EL (cell line): ENCODE results near the gene ZNF407.

ENCODE experiments used
- DNase-seq: peaks from one replicate; pipeline ENCODE4 v3.0.0-alpha.2; 2016

Gene ZNF407

GRCh38 chr18:74795751-74796150, 198.1 kb downstream of the ZNF407 start:
- DNase-seq, result no peak

GRCh38 chr18:74796211-74796610, 198.5 kb downstream of the ZNF407 start:
- DNase-seq, result no peak

GRCh38 chr18:74796841-74797576, 199.3 kb downstream of the ZNF407 start:
- DNase-seq, result peak; percentile 62

GRCh38 chr18:74797577-74798151, 200.0 kb downstream of the ZNF407 start:
- DNase-seq, result no peak

GRCh38 chr18:74799542-74799941, 201.9 kb downstream of the ZNF407 start:
- DNase-seq, result no peak

GRCh38 chr18:74800098-74800497, 202.4 kb downstream of the ZNF407 start:
- no peak for DNase-seq

GRCh38 chr18:74803117-74803516, 205.4 kb downstream of the ZNF407 start:
- no peak for DNase-seq

- DNase-seq, result no peak
Measured at GRCh38 chr18:74803769-74804168, 206.1 kb downstream of the ZNF407 start.

- no peak for DNase-seq
Measured at GRCh38 chr18:74804677-74805076, 207.0 kb downstream of the ZNF407 start.

DNA sequence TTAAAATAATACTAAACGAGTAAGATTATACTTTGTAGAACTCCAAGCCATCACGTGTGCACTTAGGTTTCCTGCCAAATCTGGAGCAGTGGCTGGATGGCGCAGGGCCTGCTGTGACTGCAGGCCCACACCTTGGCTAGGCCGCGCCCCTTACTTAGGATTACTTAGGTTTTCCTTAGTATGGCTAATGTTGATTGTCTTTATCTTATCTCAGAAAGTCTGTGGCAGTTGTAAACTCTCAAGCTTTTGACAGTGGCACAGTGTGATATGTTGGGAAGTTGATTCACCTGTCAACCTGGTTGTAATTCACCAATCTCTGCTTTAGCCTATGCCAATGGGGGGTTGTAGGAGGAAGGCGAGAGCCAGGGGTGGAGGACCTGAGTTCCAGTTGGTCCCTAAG, 208.4 kb downstream of the ZNF407 start:
- DNase-seq, result no peak

- peak; percentile 88 for DNase-seq
Measured at GRCh38 chr18:74806700-74807416, 209.2 kb downstream of the ZNF407 start.

GRCh38 chr18:74817576-74817975, 219.9 kb downstream of the ZNF407 start:
- DNase-seq, result no peak

GRCh38 chr18:74818516-74819175, 221.0 kb downstream of the ZNF407 start:
- no peak for DNase-seq

DNA sequence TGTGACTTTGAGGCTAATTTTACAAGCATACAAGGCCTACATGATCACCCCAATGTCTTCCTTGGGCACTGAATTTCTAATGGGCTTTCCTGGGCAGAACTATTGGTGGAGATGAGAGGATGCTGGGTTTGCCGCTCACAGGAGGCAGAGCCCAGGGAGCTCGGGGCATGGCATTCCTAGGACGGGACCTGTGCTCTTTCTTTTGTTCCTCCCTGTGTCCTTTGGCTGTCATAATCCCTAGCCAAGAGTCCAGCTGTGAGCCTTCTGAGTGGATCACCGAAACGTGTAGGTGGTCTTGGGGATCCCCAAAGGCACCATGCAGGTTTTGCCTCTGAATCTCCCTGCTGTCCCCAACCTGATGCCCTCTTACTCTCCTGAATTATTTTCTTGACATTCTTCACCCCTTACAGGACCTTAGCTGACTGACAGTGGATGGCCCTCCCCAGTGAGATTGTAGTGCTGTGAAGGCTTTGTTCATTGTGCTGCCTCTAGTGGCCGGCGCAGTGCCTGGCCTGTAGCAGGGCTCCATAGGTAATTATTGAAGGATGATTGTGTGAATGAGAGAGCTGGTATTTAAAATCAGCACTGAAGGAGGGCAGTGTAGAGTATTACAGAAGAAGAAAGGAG, 221.9 kb downstream of the ZNF407 start:
- DNase-seq, result peak; percentile 23

DNA sequence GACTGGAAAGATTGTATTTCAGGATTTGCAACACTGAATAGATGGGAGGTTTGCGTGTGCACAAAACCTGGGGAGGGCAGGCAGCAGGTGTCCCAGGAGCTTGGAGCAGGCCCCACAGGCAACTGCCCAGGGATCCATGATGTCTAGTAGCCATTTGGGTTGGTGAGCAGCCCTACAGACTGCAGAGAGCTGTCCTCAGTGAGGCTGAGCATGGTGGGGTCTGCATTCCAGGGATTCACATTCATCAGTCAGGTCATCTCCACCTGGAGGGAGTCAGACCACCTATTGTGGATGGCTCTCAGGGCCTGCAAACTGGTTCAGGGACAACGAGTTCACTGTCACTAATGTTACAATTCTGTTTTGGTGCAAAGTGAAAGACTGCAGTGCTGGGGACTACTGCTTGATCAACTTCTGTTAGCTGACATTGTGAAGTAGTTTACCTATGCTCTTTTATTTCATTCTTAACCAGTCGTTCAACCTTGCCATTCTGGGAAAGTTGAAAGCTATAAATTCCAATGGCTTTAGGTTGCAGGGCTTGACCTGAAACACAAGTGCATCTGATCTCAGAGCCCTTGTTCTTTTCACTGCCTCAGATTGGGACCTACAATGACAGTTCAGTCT, 222.6 kb downstream of the ZNF407 start:
- DNase-seq, result no peak

GRCh38 chr18:74825460-74825859, 227.8 kb downstream of the ZNF407 start:
- DNase-seq, result no peak

DNA sequence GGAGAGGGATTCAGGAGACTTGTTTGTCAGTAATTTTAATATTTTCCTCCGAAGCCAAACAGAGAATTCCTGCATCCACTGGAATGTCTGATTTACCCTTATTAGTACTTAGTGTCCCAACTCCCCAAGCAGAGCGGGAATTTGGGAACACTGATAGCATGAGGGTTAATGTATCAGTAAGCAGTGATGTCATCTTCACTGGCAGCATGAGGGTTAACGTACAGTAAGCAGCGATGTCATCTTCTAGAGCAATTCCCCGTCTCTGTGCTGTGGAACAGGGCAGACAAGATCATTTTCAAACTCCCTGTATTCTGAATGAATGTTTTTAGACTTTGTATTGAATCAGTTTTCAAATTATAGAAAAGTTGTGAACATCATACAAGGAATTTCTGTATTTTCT, 228.9 kb downstream of the ZNF407 start:
- DNase-seq, result no peak

DNA sequence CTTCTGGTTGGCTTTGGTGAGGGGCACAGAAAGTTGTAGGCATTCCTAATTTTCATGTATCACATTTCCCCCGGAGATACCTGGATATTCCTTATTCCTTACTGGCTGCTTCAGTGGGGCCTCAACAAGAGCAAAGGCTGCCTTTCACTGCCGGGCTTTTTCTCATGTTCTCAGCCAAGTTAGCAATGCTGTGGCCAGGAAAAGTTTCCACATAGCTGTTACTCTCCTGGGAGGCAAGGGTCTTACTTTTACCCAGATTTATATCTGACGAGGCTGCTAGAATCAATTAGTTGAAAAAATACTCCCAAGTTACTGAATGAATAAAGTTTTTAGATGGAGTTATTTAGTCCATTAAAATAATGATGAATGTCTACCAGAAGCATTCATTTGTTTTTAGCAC, 230.5 kb downstream of the ZNF407 start:
- no peak for DNase-seq

DNA sequence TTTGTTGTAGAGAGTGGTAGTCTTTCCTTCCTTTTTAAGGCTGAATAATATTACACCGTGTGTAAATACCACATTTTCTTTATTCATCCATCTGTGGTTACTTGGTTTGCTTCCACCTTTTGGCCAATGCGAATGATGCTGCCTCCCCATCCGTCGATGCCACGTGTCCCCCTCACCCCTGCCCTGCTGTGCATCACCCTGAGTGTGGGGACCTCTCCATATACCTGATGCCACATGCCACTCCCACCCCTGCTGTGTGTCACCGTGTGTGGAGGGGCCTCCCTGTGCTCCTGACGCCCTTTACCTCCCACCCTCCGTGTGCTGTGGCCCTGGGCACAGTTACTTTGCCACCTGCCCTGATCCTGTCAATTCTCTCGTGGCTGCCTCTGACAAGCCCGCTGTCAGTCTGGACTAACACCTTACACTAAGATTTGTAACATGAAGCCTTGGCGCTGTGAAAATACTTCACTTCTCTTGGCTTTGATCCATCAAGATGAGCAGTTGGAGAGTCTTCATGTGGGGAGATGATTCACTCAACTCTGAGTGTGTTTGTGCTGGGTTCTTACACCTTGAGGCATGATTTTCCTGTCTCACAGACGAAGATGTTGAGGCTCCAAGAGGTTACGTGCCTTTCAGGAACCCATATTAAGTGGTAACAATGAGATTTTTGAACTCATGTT, 234.0 kb downstream of the ZNF407 start:
- DNase-seq, result peak; percentile 10

DNA sequence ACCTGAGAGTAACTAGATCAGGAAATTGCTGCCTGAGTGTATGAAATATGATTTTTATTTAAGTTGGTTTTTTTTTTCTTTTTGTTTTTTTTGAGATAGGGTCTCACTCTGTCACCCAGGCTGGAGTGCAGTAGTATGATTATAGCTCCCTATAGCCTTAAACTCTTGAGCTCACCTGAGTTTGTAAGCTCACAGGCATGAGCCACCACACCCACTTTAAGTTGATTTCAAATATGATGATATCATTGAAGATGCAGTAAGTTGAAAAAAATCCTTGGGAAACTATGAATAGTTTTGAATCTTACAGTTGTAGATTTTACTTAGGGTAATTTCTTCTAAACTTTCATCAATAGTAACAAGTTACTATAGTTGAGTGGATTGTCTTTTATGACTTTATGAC, 234.7 kb downstream of the ZNF407 start:
- no peak for DNase-seq

DNA sequence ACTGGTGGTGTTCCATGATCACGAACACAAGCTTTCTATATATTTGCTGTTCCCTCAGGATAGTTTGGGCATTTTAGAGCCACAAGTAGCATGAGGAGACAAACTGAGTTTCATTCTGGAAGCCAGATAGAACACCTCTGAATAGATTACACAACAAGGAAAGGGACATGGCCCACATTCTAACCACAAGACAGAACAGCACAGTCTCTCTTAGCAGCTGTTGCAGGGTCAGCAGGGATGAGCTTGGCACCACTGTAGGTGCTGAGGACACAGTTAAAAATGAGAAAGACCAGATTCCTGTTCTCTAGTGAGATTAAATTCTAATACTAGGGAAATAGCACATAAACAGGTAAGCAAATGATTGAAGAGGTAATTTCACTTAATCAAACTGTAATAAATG, 235.3 kb downstream of the ZNF407 start:
- DNase-seq, result no peak
